Cerebellar nuclear complex (tissue), 1 donor: Measurements from ENCODE around the gene B3GNT7.
"Not testable (repeated sequence)": the region's sequence is repeated elsewhere in the genome, so short reads cannot be mapped to it uniquely, and the experiment has no call there.

ENCODE experiments used
- DNase-seq, 2 experiments: peaks; one replicate each; lab custom pipeline; 2025; lab: John Stamatoyannopoulos, UW

B3GNT7 gene

GRCh38 chr2:231425811-231426703 is 30.5 kb downstream of the B3GNT7 start:
- DNase-seq: no peak

- DNase-seq: no peak
Observed at GRCh38 chr2:231427116-231427515, 31.6 kb downstream of the B3GNT7 start.

- DNase-seq: no peak
Observed at GRCh38 chr2:231429152-231429551, 33.6 kb downstream of the B3GNT7 start.

- no peak for DNase-seq
Observed at GRCh38 chr2:231429901-231430300, 34.4 kb downstream of the B3GNT7 start.

GRCh38 chr2:231430437-231430836 is 34.9 kb downstream of the B3GNT7 start:
- not testable (repeated sequence) for DNase-seq

- DNase-seq: no peak
Observed at GRCh38 chr2:231431606-231432005, 36.1 kb downstream of the B3GNT7 start.

- DNase-seq: no peak
Observed at GRCh38 chr2:231433990-231434389, 38.5 kb downstream of the B3GNT7 start.

- DNase-seq: no peak
Observed at GRCh38 chr2:231436957-231437356, 41.4 kb downstream of the B3GNT7 start.

GRCh38 chr2:231449503-231450054 is 54.1 kb downstream of the B3GNT7 start:
- DNase-seq: no peak

GRCh38 chr2:231450548-231450989 is 55.1 kb downstream of the B3GNT7 start:
- no peak for DNase-seq
